NCI-H128 (cell line): Measurements from ENCODE around the gene TTC16.
"Not testable (repeated sequence)": the region's sequence is repeated elsewhere in the genome, so short reads cannot be mapped to it uniquely, and the experiment has no call there.

Experiments
- DNase-seq: peaks from one replicate; lab custom pipeline; 2025; ENCODE audit not compliant: unreplicated experiment; lab: John Stamatoyannopoulos, UW

The TTC16 gene

DNA sequence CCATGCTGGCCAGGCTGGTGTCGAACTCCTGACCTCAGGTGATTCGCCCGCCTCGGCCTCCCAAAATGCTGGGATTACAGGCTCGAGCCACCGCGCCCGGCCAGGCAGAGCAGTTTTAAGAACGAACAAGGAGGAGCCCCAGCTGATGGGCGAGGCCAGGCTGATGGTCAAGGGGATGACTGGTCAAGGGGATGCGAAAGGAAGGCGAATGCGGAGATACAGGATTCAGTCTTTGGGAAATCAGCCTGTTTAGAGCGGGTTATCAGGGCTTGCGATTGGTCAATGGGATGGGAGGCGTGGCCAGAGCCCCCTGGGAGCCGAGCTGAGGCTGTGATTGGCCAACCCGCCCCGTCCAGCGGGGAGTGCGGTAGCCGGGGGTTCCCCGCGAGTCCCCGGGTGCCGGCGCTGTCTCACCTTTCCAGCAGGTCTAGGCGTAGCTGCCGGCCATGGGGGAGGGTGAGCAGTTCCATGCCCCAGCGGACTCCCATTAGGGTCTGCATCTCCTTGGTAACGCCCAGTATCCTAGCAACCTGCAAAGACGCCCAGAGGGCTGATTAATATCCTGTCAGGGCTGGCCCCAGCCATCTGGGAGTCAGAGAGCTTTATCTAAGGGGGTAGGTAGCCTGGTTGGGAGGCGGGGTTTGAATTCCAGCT, 26.7 kb downstream of the TTC16 start:
- DNase-seq: peak; percentile 70

DNA sequence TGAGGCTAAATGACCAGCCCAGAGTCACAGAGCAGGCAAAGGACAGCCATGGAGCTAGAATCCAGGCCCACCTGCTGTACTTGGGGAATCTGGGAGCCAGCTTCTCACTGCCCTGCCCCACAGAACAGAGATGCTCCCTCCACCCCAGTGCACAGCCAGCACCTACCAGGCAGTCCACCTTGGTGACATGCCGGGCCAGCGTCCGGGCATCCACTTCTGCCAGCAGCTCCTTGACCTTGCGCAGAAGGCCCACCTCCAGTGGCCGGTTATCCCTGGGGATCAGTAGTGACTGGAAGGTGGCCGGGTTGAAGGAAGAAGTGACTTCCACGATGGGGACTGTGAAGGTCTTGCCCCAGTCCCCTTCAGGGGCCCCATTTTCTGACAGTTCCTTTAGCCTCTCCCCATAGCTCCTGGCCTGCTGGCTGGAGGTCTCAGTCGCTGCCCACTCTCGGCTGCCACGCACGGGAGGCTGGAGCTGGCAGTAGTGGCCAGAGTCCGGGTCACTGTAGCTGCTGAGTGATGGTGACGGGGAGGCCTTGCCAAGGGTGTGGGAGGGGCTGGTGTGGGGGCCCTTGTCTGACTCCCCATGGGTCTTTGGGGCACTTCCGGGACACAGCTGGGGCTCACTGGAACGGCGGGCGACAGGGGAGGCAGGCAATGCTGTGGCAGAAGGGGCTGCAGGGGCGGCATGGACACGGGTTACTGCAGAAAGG, 28.7 kb downstream of the TTC16 start:
- DNase-seq: no peak

DNA sequence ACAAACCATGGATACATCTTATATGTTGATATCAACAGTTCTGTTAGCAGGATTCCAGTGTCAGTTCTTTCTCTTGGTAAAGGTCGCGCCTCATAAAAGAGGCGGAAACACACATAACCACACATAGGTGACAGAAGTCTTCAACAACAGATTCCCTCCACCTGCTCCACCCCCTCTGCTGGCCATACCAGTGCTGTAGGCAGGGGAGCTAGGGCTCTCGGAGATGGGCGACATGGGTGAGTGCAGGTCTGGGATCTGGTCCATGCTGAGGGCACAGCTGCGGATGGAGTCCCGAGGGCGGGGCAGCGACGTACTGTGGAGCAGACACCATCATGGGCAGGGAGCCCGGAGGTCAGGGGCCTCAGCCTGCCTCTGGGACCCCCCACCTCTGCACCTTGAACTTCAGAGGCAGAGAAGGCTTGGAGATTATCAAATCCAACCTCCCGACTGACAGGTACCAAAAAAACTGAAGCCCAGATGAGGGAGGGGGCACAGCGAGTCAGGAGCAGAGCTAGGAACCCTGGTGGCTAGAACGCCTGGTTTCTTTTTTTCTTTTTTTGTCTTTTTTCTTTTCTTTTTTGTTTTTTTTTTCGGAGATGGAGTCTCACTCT, 31.2 kb downstream of the TTC16 start:
- no peak for DNase-seq

DNA sequence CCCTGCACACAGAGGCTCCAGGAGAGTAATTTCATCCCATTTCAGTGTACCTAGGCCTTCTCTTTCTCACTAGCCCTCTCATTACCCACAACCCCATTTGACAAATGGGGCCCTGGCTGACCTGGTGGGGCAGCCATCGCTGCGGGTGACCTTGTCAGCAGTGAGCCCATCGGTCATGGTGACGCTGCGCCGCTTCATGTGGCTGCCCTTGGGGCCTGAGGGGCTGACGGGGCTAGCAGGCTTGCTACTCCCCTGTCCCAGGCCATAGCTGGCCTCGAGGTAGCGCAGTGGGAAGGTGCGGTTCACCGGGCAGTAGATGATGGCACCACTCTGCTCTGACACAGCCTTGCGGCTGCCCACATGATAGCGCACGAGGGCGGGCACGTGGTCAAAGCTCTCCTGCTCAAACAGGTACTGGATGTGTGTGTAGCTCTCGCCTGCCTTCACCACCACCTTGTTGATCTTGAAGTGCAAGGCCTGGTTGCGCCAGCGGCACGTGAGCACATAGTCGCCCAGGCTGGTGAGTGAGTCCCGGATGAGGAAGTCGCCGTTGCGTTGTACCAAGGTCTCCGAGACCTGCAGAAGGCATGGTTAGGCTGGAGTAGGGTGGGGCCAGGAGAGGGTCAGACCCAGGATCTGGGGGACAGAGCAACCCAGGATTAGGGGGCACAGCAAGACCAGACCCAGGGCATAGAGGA, 33.4 kb downstream of the TTC16 start:
- DNase-seq: no peak

DNA sequence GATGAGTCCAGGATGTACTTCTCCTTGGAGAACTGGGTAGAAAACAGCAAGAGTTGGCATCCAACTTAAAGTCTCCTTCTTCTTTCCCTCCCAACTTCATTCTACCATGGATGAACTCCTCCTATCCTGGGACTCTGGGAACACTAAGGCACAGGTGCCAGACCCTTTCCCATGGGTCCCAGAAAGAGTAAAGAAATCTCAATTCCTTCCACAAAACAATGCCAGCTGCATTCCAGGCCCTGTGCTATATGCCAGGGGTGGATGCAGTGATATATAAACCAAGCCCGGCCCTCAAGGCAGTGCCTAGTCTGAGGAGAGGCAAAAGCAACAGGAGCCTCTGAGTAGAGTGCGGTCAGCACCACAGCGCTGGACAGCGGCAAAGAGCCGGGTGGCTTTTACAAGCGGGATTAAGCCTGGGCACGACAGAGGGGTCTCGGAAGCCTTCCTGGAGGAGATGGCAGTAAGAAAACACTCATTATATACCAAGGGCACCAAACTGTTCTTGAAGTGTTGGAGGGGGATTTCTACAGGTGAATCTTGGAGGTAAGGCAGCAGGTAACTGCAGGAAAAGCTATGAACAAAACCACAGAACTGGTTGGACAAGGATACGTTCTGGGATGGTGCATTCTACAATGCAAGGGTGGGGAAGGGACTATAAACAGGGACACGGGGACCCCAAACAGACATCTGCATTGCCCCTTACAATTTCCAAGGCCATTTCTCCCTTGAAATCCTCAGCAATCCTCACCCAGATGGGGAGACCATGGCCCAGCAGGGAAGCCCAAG, 35.6 kb downstream of the TTC16 start:
- no peak for DNase-seq

DNA sequence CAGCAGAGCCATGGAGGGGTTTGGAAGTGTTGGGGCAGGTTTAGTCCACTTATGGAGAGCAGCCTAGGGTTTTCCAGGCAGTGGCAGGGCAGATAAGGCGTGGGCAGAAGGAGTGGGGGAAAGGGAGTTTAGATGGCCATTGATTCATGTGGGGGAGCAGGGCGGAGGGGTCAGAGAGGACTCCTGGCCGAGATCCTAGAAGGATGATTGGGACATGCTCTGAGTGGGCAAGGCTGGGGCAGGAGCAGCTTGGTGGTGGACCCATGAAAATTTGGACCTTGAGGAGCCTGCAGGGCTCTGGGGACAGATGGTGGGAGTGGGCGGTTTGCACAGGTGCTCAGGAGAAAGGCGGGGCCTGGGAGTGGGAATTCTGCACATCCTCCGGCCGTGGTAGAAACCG, 37.3 kb downstream of the TTC16 start:
- DNase-seq: no peak

DNA sequence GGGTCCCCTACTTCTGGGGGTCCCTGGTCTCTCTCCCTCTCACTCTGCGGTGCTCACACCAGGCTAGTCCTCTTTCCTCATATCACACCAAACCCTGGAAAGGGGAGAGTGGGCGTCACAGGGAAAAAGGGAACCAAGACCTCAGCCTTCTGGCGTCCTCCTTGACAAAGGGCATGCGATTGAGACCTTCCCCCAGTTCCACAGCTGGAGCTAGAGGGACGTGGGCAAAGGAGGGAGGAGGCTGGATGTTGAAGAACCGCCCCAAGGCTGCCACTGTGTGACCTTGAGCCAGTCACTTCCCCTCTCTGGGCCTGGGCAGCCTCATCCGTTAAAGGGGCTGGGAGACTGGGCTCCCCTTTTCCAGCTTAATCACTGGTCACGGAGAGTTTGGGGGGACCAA, 37.7 kb downstream of the TTC16 start:
- DNase-seq: no peak

DNA sequence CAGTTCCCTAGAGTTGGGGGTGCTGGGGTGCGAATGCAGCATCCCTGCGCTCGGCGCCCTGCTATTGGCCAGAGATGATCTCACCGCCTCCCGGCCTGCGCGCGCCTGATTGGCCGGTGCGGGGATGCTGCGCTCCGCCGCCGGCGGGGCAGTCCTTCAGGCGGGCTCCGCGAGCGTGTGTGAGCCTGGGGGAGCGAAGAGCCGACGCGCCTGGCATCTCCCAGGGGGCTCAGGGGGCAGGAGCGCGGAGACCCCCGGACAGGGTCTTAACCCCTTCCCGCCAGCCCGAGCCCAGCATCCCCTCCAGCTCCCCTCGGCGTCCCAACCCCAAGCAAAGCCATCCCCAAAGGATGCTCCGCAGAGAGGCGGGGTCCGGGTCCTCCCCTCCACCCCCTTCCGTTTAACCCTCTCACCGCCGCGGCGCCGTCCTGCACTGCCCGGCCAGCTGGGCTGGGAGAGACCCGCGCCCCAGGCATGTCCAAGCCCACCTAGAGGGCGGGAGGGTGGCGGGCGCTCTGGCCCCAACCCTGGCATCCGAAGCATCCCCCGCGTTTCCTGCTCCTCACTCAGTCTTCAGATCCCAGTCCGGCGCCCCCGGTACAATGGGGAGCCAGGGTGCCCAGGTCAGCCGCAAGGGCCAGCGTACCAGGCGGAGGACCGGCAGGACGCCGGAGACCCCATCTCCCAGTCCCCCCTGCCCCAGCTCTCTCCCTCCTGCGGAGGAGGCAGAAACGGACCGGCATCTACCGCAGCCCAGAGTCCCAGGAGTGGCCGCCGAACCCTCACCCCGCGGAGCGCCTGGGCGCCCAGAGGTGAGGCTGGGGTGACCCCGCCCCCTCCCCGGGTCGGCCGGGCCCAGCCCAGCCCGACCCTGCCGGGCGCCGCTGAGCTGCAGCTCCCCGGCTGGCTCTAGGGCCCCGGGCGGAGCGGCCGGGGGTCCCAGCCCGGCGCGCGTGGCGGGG, 38.5 kb downstream of the TTC16 start:
- DNase-seq: peak; percentile 9

DNA sequence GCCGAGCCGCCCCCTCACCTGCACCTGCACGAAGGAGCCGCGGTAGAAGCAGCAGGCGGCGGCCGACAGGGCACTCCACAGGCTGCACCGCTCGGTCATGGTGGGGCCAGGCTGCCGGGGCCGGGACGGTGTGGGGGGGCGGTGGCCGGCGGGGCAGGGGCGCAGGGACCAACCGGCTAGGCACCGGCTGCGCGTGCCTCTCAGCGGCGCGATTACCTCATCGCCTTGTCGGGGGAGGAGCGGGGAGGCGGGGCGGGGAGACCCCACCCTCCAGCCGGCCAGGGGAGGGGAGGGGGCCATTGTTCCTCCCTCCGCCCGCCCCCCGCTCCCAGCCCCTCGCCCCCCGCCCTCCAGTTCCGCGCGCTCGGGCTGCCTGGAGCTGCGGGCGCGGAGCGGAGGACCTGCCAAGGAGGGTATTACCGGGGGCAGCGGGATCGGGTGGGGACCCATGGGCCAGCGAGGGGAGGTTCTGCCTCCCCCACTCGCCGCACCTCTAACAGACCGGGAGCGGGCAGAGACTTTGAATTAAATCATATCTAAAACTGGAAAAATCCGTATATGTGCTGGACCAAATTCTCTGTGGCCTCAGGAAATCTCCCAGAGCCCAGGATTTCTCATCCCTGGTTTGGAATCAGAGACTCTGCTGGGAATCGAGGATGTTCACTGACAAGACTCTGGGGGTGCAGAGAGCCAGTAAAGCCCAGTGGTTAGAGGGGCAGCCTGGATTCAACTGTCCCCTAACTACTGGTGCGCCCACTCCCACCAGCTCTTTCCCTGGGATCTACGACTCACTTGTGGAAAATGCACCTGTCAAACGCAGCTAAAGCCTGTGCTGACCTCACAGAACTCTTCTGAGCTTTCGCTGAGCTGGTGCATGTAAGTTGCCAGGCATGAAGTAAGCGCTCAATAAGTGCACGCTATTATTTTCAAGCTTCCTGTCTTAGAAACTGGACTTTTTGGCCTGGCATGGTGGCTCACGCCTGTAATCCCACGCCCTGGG, 39.5 kb downstream of the TTC16 start:
- DNase-seq: no peak

DNA sequence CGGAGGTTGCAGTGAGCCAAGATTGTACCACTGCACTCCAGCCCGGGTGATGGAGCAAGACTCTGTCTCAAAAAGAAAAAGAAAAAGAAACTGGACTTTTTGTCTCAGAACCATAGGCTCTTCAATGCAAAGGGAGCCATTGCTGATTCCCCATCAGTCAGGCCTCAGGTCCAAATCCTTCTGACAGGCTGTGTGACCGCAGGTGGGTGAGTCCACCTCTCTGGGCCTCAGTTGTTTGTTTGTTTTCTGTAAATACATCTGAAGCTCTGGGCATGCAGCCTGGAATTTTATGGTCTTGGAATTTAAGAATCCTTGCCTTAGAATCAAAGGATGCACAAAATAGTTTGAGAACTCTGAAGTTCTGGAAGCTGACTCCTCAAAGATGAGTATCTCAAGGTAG, 40.4 kb downstream of the TTC16 start:
- no peak for DNase-seq

DNA sequence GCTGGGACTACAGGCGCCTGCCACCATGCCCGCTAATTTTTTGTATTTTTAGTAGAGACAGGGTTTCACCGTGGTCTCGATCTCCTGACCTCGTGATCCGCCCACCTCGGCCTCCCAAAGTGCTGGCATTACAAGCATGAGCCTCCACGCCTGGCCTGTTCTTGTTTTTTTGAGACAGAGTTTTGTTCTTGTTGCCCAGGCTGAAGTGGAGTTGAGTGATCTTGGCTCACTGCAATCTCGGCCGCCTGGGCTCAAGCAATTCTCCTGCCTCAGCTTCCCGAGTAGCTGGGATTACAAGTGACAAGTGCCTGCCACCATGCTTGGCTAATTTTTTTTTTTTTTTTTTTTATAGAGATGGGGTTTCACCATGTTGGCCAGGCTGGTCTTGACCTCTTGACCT, 40.9 kb downstream of the TTC16 start:
- not testable (repeated sequence) for DNase-seq

DNA sequence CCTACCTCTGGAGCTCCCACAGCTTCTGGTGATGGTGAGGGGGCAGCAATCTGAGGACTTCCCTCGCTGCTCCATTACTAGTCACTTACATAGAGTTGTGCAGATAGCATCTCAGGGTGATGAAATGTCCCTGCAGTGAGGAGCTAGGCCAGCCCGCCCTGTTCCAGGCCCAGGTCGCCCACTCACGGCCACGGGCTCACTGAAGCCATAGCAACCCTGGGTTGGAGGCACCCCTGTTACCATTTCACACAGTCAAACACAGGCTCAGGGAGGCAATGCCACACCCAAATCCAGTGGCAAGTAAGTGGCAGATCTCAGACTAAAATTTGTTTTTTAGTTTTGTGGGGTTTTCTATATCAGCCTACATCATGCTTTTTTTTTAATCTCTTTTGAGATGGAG, 43.0 kb downstream of the TTC16 start:
- DNase-seq: no peak

DNA sequence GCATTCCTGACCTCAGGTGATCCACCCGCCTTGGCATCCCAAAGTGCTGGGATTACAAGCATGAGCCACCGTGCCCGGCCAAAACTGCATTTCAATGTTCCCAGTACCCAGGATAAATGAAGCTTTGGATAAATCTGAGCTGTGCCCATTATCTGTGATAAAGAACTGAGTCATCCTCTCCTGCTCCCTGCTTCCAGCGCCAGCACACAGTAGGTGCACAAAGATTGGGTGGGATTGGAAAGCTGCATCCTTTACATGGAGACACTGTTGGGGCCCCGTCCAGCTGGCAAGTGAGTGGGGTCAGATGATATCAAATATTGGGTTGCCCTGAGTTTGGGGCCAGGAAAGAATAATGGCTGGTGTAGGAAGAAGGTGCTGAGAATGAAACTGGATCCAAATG, 45.2 kb downstream of the TTC16 start:
- no peak for DNase-seq

DNA sequence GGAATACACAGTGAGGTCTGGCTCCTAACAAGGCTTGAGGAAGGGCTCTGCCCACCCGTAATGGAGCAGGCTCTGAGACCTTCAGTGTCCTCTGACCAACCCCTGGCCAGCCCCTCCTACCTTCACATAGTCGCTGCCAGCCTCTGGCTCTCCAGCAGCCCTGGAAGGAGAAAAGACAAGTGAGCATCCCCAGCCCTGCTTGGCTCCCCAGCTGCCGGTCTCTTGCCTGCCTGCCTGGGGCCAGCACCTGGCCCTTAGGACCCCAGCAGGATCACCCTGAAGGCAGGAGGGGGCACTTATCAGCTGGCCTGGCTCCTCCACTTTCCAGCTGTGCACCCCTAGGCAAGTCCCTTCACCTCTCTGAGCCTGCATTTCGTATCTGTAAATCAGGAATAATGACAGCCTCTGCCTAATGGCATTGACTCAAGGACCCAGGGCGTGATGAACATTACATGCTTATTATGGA, 45.6 kb downstream of the TTC16 start:
- DNase-seq: no peak

DNA sequence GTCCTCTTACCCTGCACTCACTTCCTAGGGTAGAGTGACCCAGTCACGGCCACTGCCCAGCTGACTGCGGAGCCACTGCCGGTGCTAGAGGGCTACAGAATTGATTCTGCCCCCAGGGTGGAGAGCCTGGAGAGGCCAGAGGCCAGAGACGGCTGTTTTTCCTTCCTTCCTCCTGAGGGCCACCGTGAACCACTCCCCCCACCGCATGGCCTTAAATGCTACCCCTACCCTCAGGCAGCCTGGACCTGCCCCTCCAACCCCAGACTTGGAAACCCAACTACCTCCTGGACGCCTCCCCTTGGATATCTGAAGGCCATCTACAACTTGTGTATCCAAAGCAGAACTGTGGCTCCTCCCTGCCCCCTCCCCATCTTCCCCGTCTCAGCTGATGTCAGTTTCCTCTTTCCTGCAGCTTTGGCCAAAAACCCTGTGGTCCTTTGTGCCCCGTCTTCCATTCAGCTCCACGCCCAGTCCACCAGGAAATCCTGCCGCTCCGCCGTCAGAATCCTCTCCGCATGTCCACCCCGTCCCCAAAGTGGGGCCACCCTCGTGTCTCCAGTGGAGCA, 46.3 kb downstream of the TTC16 start:
- DNase-seq: no peak

DNA sequence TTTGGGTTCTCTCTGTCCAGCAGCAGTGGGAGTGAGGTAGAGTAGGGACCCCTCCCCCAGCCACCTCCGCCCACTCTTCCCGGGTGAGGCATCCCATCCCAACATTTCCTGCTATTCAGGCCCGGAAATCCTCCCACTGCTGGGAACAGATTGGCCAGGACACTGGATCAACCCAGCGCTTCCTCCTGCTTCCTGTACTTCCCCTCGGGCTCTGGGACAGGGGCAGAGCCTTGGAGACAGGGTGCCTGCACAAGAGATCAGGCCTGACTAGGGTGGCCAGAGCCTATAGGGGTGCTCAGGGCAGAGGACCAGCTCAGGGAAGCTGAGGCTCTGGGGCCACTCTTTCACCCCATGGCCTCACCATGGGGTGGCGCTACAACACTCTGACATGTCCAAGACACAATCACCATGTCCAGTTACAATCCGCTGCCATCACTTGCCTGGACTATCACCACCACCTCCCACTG, 48.1 kb downstream of the TTC16 start:
- DNase-seq: no peak

DNA sequence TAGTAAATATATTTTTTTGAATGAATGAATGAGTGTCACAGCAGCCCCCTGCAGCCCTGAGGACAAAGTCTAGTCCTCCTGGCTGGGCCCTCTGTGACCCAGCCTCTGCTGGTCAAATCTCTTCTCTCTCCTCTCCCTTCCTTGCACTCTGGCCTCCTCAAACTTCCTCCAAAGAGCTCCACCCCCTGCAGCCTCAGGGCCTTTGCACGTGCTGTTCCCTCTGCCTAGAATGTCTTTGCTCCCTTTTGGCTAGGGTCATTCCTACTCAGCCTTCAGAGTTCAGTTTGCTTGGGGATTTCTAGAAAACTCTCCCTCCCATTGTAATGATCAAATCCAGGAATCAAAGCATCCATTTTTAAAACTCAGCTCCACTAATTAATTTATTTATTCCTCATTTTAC, 49.5 kb downstream of the TTC16 start:
- DNase-seq: no peak

DNA sequence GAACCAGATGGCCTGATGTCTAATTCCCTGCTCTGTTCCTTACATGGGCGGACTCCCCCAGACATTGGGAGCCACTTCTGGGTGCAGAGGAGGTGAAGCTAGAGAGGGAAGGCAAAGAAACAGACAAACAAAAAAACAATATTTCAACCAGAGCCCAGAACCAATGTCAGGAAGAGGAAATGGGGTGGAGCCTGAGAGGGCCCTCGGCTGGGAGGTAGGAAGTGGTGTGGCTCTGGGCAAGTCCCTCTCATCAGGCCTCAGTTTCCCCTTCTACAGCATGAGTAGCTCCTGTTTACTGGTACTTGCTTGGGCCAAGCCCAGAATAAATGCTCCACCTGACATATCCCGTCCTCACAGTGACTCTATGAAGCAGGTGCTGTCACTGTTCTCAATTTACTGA, 51.5 kb downstream of the TTC16 start:
- DNase-seq: no peak
